KMS-11 (cell line): ENCODE data around the gene KIF18B.

ENCODE experiments used
- H2AFZ ChIP-seq: fragments of 200-600 bp; sonication (generic); 2 replicates; pipeline ENCODE4 v1.6.1; 2016; ENCODE audit warnings: antibody characterized with exemption, mixed run types, low read depth
- H3K27ac ChIP-seq: fragments of 200-600 bp; sonication (generic); 2 replicates; pipeline ENCODE4 v1.6.1; 2016; ENCODE audit warnings: mild to moderate bottlenecking, mixed run types
- H3K27me3 ChIP-seq: fragments of 200-600 bp; sonication (generic); 2 replicates; pipeline ENCODE4 v1.6.1; 2017; ENCODE audit warnings: mild to moderate bottlenecking, low read depth, mixed run types, moderate library complexity; ENCODE audit not compliant: insufficient read depth
- H3K36me3 ChIP-seq: fragments of 200-600 bp; sonication (generic); 2 replicates; pipeline ENCODE4 v1.6.1; 2017; ENCODE audit warnings: mild to moderate bottlenecking, mixed run types; ENCODE audit not compliant: insufficient read depth
- H3K4me1 ChIP-seq: fragments of 200-600 bp; sonication (generic); 2 replicates; pipeline ENCODE4 v1.6.1; 2016; ENCODE audit warnings: mild to moderate bottlenecking, low read depth, mixed run types; ENCODE audit not compliant: poor library complexity, severe bottlenecking
- H3K4me2 ChIP-seq: fragments of 200-600 bp; sonication (generic); 2 replicates; pipeline ENCODE4 v1.7.0; 2016; ENCODE audit warnings: mild to moderate bottlenecking, mixed run types
- H3K4me3 ChIP-seq: fragments of 200-600 bp; sonication (generic); IDR thresholded peaks from 2 replicates; pipeline ENCODE4 v1.6.1; 2017; ENCODE audit warnings: low read depth, low read length, mixed read lengths; ENCODE audit not compliant: insufficient read depth
- H3K79me2 ChIP-seq: fragments of 200-600 bp; sonication (generic); 2 replicates; pipeline ENCODE4 v1.6.1; 2016; ENCODE audit warnings: low read depth, mixed run types; ENCODE audit not compliant: insufficient read depth
- H3K9ac ChIP-seq: fragments of 200-600 bp; sonication (generic); 2 replicates; pipeline ENCODE4 v1.6.1; 2016; ENCODE audit warnings: mild to moderate bottlenecking, mixed run types
- H4K20me1 ChIP-seq: fragments of 200-600 bp; sonication (generic); 2 replicates; pipeline ENCODE4 v1.6.1; 2016; ENCODE audit warnings: mild to moderate bottlenecking, mixed run types; ENCODE audit not compliant: insufficient read depth
- CTCF ChIP-seq: fragments of 200-600 bp; sonication (generic); conservative IDR thresholded peaks from 2 replicates; pipeline ENCODE4 v1.6.1; 2017; ENCODE audit warnings: low read depth, mild to moderate bottlenecking, antibody characterized with exemption, low read length, moderate library complexity, mixed read lengths

The KIF18B gene

DNA sequence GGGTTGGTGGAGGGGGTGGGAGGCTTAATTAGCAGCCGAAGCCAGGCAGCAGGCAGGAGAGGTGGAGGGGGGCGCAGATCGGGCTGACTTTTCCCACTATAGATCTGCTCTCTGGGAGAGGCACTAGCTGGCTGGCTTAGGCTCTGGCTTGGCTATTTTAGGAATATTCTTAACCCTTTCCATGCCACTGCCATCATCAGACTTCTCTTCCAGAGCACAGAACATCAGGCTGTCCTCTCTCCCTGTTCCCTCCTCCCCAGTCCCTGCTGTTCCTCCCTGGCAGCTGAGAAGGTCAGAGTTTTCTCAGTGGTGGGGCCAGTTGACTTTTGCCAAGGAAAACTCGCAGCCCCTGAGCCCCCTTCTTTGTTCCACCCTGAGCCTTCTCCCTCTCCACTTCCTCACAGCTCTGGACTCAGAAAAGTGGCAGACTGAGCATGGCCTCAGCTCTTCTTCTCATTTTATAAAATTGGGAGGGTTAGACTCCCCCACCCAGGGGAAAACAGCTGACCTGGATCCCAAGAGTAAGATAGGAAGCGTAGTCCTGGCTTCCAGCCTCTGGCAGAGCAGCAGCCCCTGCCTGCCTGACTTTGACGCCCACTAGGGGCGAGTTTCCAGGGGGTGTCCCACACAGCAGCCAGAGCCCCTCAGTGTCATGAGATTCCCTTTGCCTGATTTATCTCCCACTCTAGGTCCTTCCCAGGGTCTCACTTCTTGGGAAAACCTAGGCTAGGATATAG is 30.4 kb upstream of the KIF18B start:
- H4K20me1 ChIP-seq, result no peaks in the 10 kb centered on the region
- H3K9ac ChIP-seq, result no peak overlapping the region
- no peaks in the 10 kb centered on the region for H3K4me1 ChIP-seq
- no peak overlapping the region for H3K27ac ChIP-seq
- no peaks in the 10 kb centered on the region for H3K79me2 ChIP-seq
- H2AFZ ChIP-seq, result no peak overlapping the region
- no peaks in the 10 kb centered on the region for H3K36me3 ChIP-seq
- no peak overlapping the region for H3K4me2 ChIP-seq
- TF ChIP-seq CTCF, result no peak
- H3K27me3 ChIP-seq, result peaks cover 85% of the 10 kb centered on the region
- H3K4me3 ChIP-seq, result no peak overlapping the region

GRCh38 chr17:44977065-44977464 is 29.5 kb upstream of the KIF18B start:
- Histone ChIP-seq H3K4me2 (no peak overlapping the region), H3K4me1 (no peaks in the 10 kb centered on the region), H3K79me2 (no peaks in the 10 kb centered on the region), H2AFZ (no peak overlapping the region), H3K27me3 (peaks cover 89% of the 10 kb centered on the region), H3K9ac (no peak overlapping the region), H3K4me3 (no peak overlapping the region), H4K20me1 (no peaks in the 10 kb centered on the region), H3K27ac (no peak overlapping the region), H3K36me3 (no peaks in the 10 kb centered on the region)
- TF ChIP-seq CTCF, result no peak; the same call in 1 of the 2 replicates

DNA sequence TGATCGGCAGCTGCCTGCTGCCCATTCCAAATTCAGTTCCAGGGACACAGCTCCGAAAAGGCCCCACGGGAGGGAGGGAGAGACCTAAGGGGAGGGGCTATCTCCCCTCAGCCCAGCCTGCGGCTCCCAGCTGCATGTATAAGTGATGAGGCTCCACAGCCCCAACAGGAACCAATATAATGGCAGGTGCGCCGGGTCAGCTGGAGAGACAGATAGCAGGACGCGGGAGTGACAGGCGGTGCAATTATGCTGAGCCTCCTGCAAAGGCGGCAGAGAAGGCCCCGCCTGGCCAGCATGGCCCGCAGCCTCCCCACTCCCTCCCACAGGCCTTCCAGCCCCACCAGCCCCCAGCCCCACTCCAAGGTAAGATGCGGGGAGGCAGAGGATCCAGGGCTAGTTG is 28.6 kb upstream of the KIF18B start:
- H3K4me3 ChIP-seq, result no peak overlapping the region
- no peaks in the 10 kb centered on the region for H3K79me2 ChIP-seq
- no peak overlapping the region for H3K4me2 ChIP-seq
- H3K9ac ChIP-seq, result no peak overlapping the region
- no peak for TF ChIP-seq CTCF
- no peak overlapping the region for H2AFZ ChIP-seq
- H3K4me1 ChIP-seq, result no peaks in the 10 kb centered on the region
- H3K36me3 ChIP-seq, result no peaks in the 10 kb centered on the region
- no peak overlapping the region for H3K27ac ChIP-seq
- H4K20me1 ChIP-seq, result no peaks in the 10 kb centered on the region
- H3K27me3 ChIP-seq, result peaks cover 92% of the 10 kb centered on the region

DNA sequence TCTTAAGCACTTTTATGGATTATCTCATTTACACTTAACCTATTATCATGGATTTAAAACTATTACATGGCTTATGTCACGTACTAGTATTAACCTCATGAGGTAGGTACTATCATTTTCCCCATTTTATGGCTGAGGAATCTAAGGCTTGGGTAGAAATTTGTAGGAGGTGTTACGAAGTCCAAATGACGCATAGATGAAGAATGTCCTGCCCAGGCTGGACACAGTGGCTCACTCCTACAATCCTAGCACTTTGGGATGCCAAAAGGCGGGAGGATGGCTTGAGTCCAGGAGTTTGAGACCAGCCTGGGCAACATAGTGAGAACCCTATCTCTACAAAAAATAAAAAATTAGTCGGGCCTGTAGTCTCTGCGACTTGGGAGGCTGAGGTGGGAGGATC is 25.4 kb upstream of the KIF18B start:
- H3K36me3 ChIP-seq, result no peaks in the 10 kb centered on the region
- H3K9ac ChIP-seq, result no peak overlapping the region
- H3K4me1 ChIP-seq, result peaks cover 8% of the 10 kb centered on the region
- H3K4me3 ChIP-seq, result no peak overlapping the region
- H3K4me2 ChIP-seq, result no peak overlapping the region
- H3K27ac ChIP-seq, result no peak overlapping the region
- H4K20me1 ChIP-seq, result no peaks in the 10 kb centered on the region
- TF ChIP-seq CTCF, result no peak
- no peaks in the 10 kb centered on the region for H3K79me2 ChIP-seq
- H3K27me3 ChIP-seq, result peaks cover 87% of the 10 kb centered on the region
- H2AFZ ChIP-seq, result no peak overlapping the region
